PC-9 (cell line): ENCODE data around the gene PARPBP.

ENCODE experiments used
- CTCF ChIP-seq: fragments of 200-600 bp; sonication (generic); conservative IDR thresholded peaks from 2 replicates; pipeline ENCODE4 v1.6.1; 2017; ENCODE audit warnings: mixed run types, antibody characterized with exemption, mild to moderate bottlenecking, moderate library complexity
- EZH2 ChIP-seq: fragments of 200-600 bp; sonication (generic); IDR thresholded peaks from 2 replicates; pipeline ENCODE4 v1.8.0; 2017; ENCODE audit warnings: antibody characterized with exemption, low read depth

DNA sequence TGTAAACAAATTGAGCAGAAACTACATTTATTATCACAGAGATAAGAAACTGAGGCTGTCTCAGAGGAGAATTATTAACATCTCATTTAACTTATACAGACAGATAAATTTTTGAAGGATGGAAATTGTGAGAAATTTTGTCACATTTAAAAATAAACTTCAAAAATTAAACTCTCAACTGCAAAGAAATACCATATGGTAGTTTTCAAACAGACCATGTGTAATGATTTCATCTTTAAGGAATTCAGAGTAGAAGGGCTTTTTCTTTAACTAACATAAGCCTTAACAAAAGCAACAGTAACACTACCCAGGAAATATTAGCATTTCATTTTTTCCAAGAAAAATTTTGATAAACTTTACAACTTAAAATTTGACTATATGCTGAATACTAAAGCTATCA, 26.7 kb upstream of the PARPBP start:
- TF ChIP-seq CTCF (no peak), EZH2 (no peak)
